HTR-8/SVneo (cell line): ENCODE data around the gene GAB1.

ENCODE experiments used
- DNase-seq: peaks from one replicate; pipeline ENCODE4 v3.0.0; 2011; ENCODE audit warnings: low spot score, mixed read lengths; ENCODE audit not compliant: insufficient read length
- FAIRE-seq: peaks from 2 replicates; lab custom pipeline; 2011; peaks lifted over from hg19 to GRCh38; lab: Jason Lieb, UNC

Gene GAB1

GRCh38 chr4:143336781-143337599, at the start of gene GAB1:
Gene GAB1 (plus strand): TSS chr4:143336876. CDS start chr4:143337189, 313 bp downstream.
- DNase-seq (peak; percentile 51), FAIRE-seq (peak; percentile 42)

GRCh38 chr4:143287572-143287923, 49.1 kb upstream of the GAB1 start:
- DNase-seq (no peak), FAIRE-seq (no peak)

DNA sequence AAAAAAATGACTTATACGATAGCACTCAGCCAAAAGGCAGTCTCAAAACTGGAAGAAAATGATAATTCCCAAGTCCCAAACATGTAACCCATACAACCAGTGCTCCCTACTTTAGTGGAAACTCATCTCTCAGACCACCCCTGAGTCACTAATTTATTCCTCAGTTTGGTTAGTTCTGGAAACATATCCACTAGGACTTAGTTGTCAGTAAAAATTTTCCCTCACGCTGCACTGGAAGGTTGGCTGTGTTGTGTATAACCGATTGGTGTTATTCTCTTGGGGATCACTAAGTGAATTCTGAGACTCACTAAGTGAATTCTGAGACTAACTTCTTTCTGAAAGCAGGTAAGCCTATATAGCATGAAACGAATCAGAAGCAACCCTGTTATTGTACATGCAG, 48.5 kb upstream of the GAB1 start:
- no peak for FAIRE-seq

GRCh38 chr4:143289370-143289769, 47.3 kb upstream of the GAB1 start:
- DNase-seq (no peak), FAIRE-seq (no peak)

More for the DNA sequence above, 48.5 kb upstream of the GAB1 start:
- no peak for DNase-seq

- no peak for FAIRE-seq
- no peak for DNase-seq
Observed at GRCh38 chr4:143291314-143291713, 45.4 kb upstream of the GAB1 start.

DNA sequence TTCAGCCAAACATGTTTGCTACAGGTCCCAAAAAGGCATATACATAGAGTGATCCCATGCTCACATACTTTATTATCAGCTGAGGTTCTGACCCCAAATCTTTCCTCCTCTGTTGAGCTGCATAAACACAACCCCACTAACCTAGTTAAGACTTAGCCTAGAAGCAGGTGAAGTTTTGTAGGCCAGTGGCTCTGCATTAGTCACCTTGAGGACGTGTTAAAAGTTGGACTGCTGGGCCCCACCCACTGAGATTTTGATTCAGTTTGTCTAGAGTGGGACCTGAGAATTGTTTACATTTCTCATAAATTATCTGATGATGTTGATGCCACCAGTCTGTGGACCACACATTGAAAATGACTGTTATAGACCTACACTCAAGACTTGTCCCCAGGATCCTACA, 43.8 kb upstream of the GAB1 start:
- DNase-seq (no peak), FAIRE-seq (no peak)

GRCh38 chr4:143294310-143294709, 42.4 kb upstream of the GAB1 start:
- no peak for FAIRE-seq
- no peak for DNase-seq

DNA sequence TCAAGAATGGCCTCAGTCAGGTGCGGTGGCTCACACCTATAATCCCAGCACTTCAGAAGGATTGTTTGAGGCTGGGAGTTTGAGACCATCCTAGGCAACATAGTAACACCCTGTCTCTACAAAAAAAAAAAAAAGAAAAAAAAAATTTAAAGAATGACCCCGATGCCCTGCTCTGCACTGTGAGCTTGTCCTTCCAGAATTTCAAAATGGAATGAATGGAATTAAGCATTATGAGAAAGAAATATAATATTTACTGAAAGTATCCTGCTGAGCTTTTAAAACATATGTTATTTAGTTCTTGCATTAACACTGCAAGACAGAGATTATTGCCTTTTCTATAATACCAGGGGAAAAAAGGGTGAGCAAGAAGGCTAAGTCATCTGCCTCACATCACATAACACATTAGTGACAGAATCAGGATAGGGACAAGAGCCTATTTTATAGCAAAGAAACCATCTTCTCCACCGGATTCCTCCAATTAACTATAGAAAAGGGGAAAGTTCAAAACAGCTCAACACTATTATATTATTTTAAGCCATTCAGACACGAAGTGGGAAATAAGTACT, 41.9 kb upstream of the GAB1 start:
- FAIRE-seq (no peak), DNase-seq (no peak)

- DNase-seq = no peak
- FAIRE-seq = no peak
Observed at GRCh38 chr4:143296397-143297067, 40.1 kb upstream of the GAB1 start.

- no peak for FAIRE-seq
- DNase-seq = no peak
Observed at GRCh38 chr4:143300860-143301259, 35.8 kb upstream of the GAB1 start.

- FAIRE-seq = no peak
- DNase-seq = no peak
Observed at GRCh38 chr4:143302536-143302935, 34.1 kb upstream of the GAB1 start.

GRCh38 chr4:143306788-143307187, 29.9 kb upstream of the GAB1 start:
- no peak for FAIRE-seq

GRCh38 chr4:143307531-143307930, 29.1 kb upstream of the GAB1 start:
- no peak for FAIRE-seq

More at GRCh38 chr4:143306788-143307187, 29.9 kb upstream of the GAB1 start:
- no peak for DNase-seq

DNA sequence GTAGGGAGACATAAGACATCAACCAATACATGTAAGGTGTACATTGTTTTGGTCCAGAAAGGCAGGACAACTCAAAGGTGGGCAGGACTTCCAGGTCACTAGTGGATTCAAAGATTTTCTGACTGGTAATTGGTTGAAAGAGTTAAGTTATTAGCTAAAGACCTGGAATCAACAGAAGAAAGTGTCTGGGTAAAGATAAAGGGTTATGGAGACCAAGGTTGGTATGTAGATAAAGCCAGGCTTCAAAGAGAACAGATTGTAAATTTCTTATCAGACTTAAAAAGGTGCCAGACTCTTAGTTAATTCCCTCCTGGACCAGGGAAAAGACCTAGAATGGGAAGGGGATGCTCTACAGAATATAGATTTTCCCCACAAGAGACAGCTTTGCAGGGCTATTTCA, 28.3 kb upstream of the GAB1 start:
- FAIRE-seq = no peak
- DNase-seq = no peak

More at GRCh38 chr4:143307531-143307930, 29.1 kb upstream of the GAB1 start:
- DNase-seq = no peak

GRCh38 chr4:143311924-143312323, 24.8 kb upstream of the GAB1 start:
- DNase-seq = no peak
- no peak for FAIRE-seq

GRCh38 chr4:143313521-143313920, 23.2 kb upstream of the GAB1 start:
- DNase-seq (no peak), FAIRE-seq (no peak)

DNA sequence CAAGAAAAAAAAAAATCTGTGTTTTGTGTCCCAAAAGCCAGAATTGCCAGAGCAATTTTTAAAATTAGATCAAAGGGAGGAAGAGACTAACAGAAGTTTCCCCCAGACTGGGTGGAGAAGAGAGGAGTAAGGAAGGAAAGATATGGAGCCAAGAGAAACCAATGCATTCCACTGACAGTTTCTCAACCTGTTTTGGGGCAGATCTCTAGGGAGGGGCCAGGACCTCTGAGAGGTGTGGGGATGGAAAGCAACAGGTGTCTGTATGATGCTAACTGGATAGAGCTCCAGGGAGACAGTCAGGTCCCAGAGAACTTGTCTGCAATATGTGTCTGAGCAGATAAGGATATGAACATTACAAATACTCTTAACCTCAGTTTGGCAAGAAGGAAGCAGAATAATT, 22.7 kb upstream of the GAB1 start:
- DNase-seq (no peak), FAIRE-seq (no peak)

DNA sequence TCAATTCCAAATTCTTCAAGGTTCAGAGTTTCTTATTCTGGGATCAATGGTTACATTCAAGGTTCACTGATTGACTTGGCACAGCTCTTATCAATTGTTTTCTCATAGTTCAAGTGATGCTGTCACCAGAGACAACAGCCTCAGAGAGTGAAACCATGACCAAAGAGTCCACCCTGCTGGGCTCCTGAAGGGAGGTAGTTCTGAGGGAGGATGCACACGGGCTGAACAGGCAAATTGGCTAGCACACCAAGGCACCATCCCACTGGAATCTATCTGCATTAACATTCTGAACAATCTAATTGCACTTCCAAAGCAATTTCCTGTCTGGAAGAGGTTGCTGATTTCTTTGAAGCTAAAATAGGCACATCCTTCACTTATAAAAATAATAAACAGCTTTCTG, 16.6 kb upstream of the GAB1 start:
- no peak for DNase-seq
- FAIRE-seq = no peak

- FAIRE-seq = no peak
Observed at GRCh38 chr4:143326735-143327134, 9.9 kb upstream of the GAB1 start.

DNA sequence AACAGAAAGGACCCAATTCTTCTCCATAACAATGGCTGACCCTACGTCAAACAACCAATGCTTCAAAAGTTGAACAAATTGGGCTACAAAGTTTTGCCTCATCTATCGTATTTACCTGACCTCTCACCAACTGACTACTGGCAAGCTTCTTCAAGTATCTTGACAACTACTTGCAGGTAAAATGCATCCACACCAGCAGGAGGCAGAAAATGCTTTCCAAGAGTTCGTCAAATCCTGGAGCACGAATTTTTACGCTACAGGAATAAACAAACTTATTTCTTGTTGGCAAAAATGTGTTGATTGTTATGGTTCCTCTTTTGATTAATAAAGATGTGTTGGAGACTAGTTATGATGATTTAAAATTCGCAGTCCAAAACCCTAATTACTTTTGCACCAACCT, 6.7 kb upstream of the GAB1 start:
- DNase-seq = no peak
- no peak for FAIRE-seq

More at GRCh38 chr4:143326735-143327134, 9.9 kb upstream of the GAB1 start:
- DNase-seq = no peak
